Trophoblast cell (in vitro differentiated cells and primary cell): ENCODE data around the gene IARS2.
A peak's percentile ranks its signal among the peaks of the same experiment; 100 is the strongest.

ENCODE experiments used
- DNase-seq, 2 donors: peaks; one replicate each; pipeline ENCODE4 v3.0.0-alpha.2; 2016
- H2AFZ ChIP-seq: 2 replicates; pipeline ENCODE4 v1.6.1; 2013; ENCODE audit warnings: low read length, moderate library complexity, mild to moderate bottlenecking; ENCODE audit not compliant: insufficient read depth, poor library complexity
- H2AK5ac ChIP-seq: 2 replicates; pipeline ENCODE4 v1.6.1; 2013; ENCODE audit warnings: mild to moderate bottlenecking, low read length
- H2BK120ac ChIP-seq: 2 replicates; pipeline ENCODE4 v1.6.1; 2013; ENCODE audit warnings: low read length, mild to moderate bottlenecking, moderate library complexity; ENCODE audit not compliant: insufficient read depth, poor library complexity
- H2BK12ac ChIP-seq: 2 replicates; pipeline ENCODE4 v1.6.1; 2013; ENCODE audit warnings: mild to moderate bottlenecking, low read length, moderate library complexity
- H2BK5ac ChIP-seq: 2 replicates; pipeline ENCODE4 v1.6.1; 2013; ENCODE audit warnings: low read length, low read depth, moderate library complexity, mild to moderate bottlenecking; ENCODE audit not compliant: poor library complexity
- H3K14ac ChIP-seq: 2 replicates; pipeline ENCODE4 v1.6.1; 2013; ENCODE audit warnings: mild to moderate bottlenecking, low read length
- H3K18ac ChIP-seq: 2 replicates; pipeline ENCODE4 v1.6.1; 2013; ENCODE audit warnings: mild to moderate bottlenecking, low read length
- H3K23ac ChIP-seq: 2 replicates; pipeline ENCODE4 v1.6.1; 2013; ENCODE audit warnings: low read length
- H3K27ac ChIP-seq: 2 replicates; pipeline ENCODE4 v1.5.1; 2013; ENCODE audit warnings: low read depth, mild to moderate bottlenecking, inconsistent platforms, low read length, moderate library complexity
- H3K27me3 ChIP-seq: 2 replicates; pipeline ENCODE4 v1.6.1; 2013; ENCODE audit warnings: inconsistent platforms, mild to moderate bottlenecking, low read length, moderate library complexity; ENCODE audit not compliant: insufficient read depth
- H3K36me3 ChIP-seq, 2 experiments: 1 replicate in 1 of 2; 2 replicates in 1 of 2; pipeline ENCODE4 v1.6.1; 2013; ENCODE audit warnings: low read length in 2 of 2, mild to moderate bottlenecking in 2 of 2, moderate library complexity in 1 of 2; ENCODE audit not compliant: insufficient read depth in 2 of 2, control insufficient read depth in 1 of 2
- H3K4ac ChIP-seq: 2 replicates; pipeline ENCODE4 v1.6.1; 2013; ENCODE audit warnings: low read depth, mild to moderate bottlenecking, low read length, moderate library complexity
- H3K4me1 ChIP-seq, 2 experiments: 1 replicate in 1 of 2; 2 replicates in 1 of 2; pipeline ENCODE4 v1.6.1; 2013; ENCODE audit warnings: low read length in 2 of 2, mild to moderate bottlenecking in 2 of 2, moderate library complexity in 1 of 2; ENCODE audit not compliant: insufficient read depth in 2 of 2, control insufficient read depth in 1 of 2
- H3K4me2 ChIP-seq: 2 replicates; pipeline ENCODE4 v1.6.1; 2013; ENCODE audit warnings: inconsistent platforms, mild to moderate bottlenecking, low read length, moderate library complexity
- H3K4me3 ChIP-seq: 2 replicates; pipeline ENCODE4 v1.5.1; 2013; ENCODE audit warnings: mild to moderate bottlenecking, low read depth, low read length, inconsistent platforms
- H3K79me1 ChIP-seq: one replicate; pipeline ENCODE4 v1.6.1; 2013; ENCODE audit warnings: low read length
- H3K79me2 ChIP-seq: 2 replicates; pipeline ENCODE4 v1.6.1; 2013; ENCODE audit warnings: low read length, mild to moderate bottlenecking; ENCODE audit not compliant: control insufficient read depth, insufficient read depth, poor library complexity
- H3K9ac ChIP-seq: 2 replicates; pipeline ENCODE4 v1.6.1; 2013; ENCODE audit warnings: mild to moderate bottlenecking, low read length
- H3K9me3 ChIP-seq: 2 replicates; pipeline ENCODE4 v1.6.1; 2013; ENCODE audit warnings: low read depth, mild to moderate bottlenecking, control low read depth, inconsistent platforms, low read length; ENCODE audit not compliant: insufficient read depth
- H4K12ac ChIP-seq: 2 replicates; pipeline ENCODE4 v1.6.1; 2013; ENCODE audit warnings: low read depth, mild to moderate bottlenecking, low read length, moderate library complexity
- H4K8ac ChIP-seq: 2 replicates; pipeline ENCODE4 v1.6.1; 2013; ENCODE audit warnings: low read depth, mild to moderate bottlenecking, low read length, moderate library complexity
- H4K91ac ChIP-seq: one replicate; pipeline ENCODE4 v1.6.1; 2013; ENCODE audit warnings: low read depth, mild to moderate bottlenecking, low read length, moderate library complexity
- WGBS: extraction: QIAGEN DNeasy Blood & Tissue Kit; methylation state at CpG from one replicate; pipeline ENCODE4 v1.1.7; 2013; ENCODE audit warnings: missing lambda C conversion rate; ENCODE audit not compliant: insufficient read length, insufficient coverage; ENCODE audit errors: extremely low coverage; 5-methylcytosine and 5-hydroxymethylcytosine counted together

IARS2 gene

GRCh38 chr1:220124542-220124941 lies 30.6 kb downstream of the IARS2 start:
- Histone ChIP-seq H3K4ac (no peak overlapping the region), H2BK12ac (no peak overlapping the region), H3K4me3 (no peak overlapping the region), H3K27ac (no peak overlapping the region), H4K12ac (no peak overlapping the region), H3K9ac (no peak overlapping the region), H3K4me2 (no peak overlapping the region), H3K23ac (no peak overlapping the region), H3K4me1 (no peaks in the 10 kb centered on the region), H2AFZ (no peak overlapping the region), H2AK5ac (no peak overlapping the region), H2BK120ac (no peak overlapping the region), H3K36me3 (peaks cover 3 to 9% of the 10 kb centered on the region in 2 experiments), H3K14ac (no peak overlapping the region), H2BK5ac (no peak overlapping the region), H4K91ac (no peak overlapping the region), H3K18ac (no peak overlapping the region), H3K79me1 (no peaks in the 10 kb centered on the region), H3K27me3 (no peaks in the 10 kb centered on the region), H4K8ac (no peak overlapping the region), H3K79me2 (no peaks in the 10 kb centered on the region), H3K9me3 (no peaks in the 10 kb centered on the region)
- DNase-seq: peak; percentile 41 to 86
- no CpG with 5 or more reads among the region's 1 CpG for WGBS

DNA sequence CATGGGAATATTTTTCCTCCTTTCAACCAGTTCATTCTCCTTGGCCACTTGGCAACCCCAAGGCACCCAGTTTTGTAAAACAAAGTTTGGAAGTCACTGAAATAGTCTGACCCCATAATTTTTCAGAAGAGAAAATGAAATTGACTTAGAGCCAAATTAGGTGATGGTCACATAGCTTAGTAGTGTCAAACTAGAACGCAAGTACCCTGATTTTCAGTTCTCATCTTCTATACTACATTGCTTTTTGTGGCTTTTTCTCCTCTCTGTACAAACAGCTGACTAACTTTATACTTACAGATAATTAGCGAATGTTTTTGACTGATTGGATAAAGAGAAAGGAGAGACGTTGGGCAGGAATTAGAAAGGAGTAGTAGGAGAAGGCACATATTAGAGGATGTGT lies 33.1 kb downstream of the IARS2 start:
- Histone ChIP-seq H3K79me1 (no peaks in the 10 kb centered on the region), H4K8ac (no peak overlapping the region), H3K4ac (no peak overlapping the region), H4K91ac (no peak overlapping the region), H2BK12ac (no peak overlapping the region), H3K4me3 (no peak overlapping the region), H3K4me1 (no peaks in the 10 kb centered on the region), H3K23ac (no peak overlapping the region), H3K36me3 (peaks cover 3 to 6% of the 10 kb centered on the region in 2 experiments), H3K4me2 (no peak overlapping the region), H3K27me3 (no peaks in the 10 kb centered on the region), H2BK120ac (no peak overlapping the region), H3K18ac (no peak overlapping the region), H3K9me3 (no peaks in the 10 kb centered on the region), H3K9ac (no peak overlapping the region), H4K12ac (no peak overlapping the region), H2BK5ac (no peak overlapping the region), H3K14ac (no peak overlapping the region), H3K27ac (no peak overlapping the region), H2AFZ (no peak overlapping the region), H2AK5ac (no peak overlapping the region), H3K79me2 (no peaks in the 10 kb centered on the region)
- WGBS: 100% methylated on average over 1 of the region's 3 CpGs
- no peak for DNase-seq

DNA sequence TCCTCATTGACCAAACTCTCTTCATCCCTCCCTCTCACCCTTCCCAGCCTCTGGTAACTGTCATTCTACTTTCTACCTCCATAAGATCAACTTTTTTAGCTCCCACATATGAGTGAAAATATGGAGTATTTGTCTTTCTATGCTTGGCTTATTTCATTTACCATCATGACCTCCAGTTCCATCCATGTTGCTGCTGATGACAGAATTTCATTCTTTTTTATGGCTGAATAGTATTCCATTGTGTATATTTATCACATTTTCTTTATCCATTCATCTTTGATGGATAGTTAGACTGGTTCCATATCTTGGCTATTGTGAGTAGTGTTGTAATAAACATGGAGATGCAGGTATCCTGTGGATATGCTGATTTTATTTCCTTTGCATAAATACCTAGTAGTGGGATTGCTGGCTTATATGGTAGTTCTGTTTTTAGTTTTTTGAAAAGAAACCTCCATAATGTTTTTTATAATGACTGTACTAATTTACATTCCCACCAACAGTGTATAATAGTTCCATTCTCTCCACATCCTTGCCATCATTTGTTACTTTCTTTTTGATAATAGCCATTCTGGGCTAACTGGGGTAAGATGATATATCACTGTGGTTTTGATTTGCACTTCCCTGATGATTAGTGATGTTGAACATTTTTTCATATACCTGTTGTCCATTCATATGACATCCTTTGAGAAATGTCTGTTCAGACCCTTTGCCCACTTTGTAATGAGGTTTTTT lies 35.7 kb downstream of the IARS2 start:
- Histone ChIP-seq H3K9ac (no peak overlapping the region), H2BK120ac (no peak overlapping the region), H3K79me2 (no peaks in the 10 kb centered on the region), H3K4me2 (no peak overlapping the region), H3K36me3 (peaks cover 3 to 10% of the 10 kb centered on the region in 2 experiments), H3K79me1 (no peaks in the 10 kb centered on the region), H3K4me1 (no peaks in the 10 kb centered on the region), H3K14ac (no peak overlapping the region), H2BK12ac (no peak overlapping the region), H2BK5ac (no peak overlapping the region), H3K4ac (no peak overlapping the region), H4K8ac (no peak overlapping the region), H3K18ac (no peak overlapping the region), H3K27me3 (no peaks in the 10 kb centered on the region), H2AK5ac (no peak overlapping the region), H4K91ac (no peak overlapping the region), H3K23ac (no peak overlapping the region), H3K4me3 (no peak overlapping the region), H3K9me3 (no peaks in the 10 kb centered on the region), H4K12ac (no peak overlapping the region), H2AFZ (no peak overlapping the region), H3K27ac (no peak overlapping the region)
- DNase-seq: no peak

DNA sequence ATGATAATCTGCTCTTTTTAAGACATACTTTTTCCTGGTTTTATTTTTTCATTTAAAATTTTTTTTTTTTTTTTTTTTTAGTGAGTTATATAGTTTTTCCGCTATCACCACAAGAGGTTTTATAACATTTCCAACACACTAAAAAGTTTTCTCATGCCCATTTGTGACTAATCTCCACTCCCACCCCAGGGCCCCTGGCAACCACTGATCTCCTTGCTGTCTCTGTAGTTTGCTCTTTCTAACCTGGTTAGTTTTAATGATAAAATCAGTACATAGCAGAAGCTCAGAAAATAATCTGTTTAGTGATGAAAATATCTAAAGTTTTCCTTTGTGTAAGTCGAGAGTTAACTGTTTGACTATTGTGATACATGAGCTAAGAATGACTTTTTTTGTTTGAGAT lies 41.8 kb downstream of the IARS2 start:
- H3K18ac ChIP-seq: no peak overlapping the region
- no peak overlapping the region for H3K27ac ChIP-seq
- no CpG with 5 or more reads among the region's 2 CpGs for WGBS
- no peak overlapping the region for H3K9ac ChIP-seq
- no peaks in the 10 kb centered on the region for H3K79me1 ChIP-seq
- H3K4me2 ChIP-seq: no peak overlapping the region
- H3K36me3 ChIP-seq: peaks cover 12 to 16% of the 10 kb centered on the region in 2 experiments
- no peaks in the 10 kb centered on the region for H3K4me1 ChIP-seq
- no peak overlapping the region for H4K8ac ChIP-seq
- H2AFZ ChIP-seq: no peak overlapping the region
- H2BK5ac ChIP-seq: no peak overlapping the region
- H3K14ac ChIP-seq: no peak overlapping the region
- H2AK5ac ChIP-seq: no peak overlapping the region
- H3K4me3 ChIP-seq: no peak overlapping the region
- H4K91ac ChIP-seq: no peak overlapping the region
- no peak overlapping the region for H4K12ac ChIP-seq
- H3K4ac ChIP-seq: no peak overlapping the region
- DNase-seq: no peak
- H3K23ac ChIP-seq: no peak overlapping the region
- no peaks in the 10 kb centered on the region for H3K79me2 ChIP-seq
- H3K27me3 ChIP-seq: no peaks in the 10 kb centered on the region
- H2BK120ac ChIP-seq: no peak overlapping the region
- H2BK12ac ChIP-seq: no peak overlapping the region
- no peaks in the 10 kb centered on the region for H3K9me3 ChIP-seq
